Nucleus accumbens (tissue), 56 donors: ENCODE data around the gene KIF3B.
"Not testable (repeated sequence)": the region's sequence is repeated elsewhere in the genome, so short reads cannot be mapped to it uniquely, and the experiment has no call there.

Experiments used
- DNase-seq, 56 donors: peaks; one replicate each; lab custom pipeline; 2025; lab: John Stamatoyannopoulos, UW

Gene KIF3B

DNA sequence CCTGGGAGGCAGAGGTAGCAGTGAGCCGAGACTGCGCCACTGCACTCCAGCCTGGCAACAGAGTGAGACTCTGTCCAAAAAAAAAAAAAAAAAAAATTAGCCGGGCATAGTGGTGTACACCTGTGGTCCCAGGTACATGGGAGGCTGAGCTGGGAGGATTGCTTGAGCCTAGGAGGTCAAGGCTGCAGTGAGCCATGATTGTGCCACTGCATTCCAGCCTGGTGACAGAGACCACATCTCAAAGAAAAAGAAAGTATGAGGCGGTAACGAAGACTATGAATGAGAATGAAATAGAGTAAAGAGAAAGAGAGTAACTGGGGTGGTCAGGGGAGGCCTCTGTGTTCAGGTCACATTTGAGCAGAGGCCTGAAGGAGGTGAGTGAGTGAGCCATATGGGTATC, 31.2 kb upstream of the KIF3B start:
- DNase-seq = not testable (repeated sequence)

DNA sequence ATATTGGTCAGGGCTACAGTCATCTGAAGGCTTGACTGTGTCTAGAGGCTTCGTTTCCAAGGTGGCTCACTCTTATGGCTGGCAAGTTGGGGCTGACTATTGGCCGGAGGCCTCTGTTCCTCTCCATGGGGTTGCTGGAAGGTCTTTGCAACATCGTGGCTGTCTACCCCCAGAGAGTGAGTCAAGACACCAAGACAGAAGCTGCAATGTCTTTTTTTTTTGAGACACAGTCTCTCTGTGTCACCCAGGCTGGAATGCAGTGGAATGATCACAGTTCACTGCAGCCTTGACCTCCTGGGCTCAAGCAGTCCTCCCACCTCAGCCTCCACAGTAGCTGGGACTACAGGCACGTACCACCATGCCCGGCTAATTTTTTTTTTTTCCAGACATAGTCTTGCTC, 29.4 kb upstream of the KIF3B start:
- no peak for DNase-seq

DNA sequence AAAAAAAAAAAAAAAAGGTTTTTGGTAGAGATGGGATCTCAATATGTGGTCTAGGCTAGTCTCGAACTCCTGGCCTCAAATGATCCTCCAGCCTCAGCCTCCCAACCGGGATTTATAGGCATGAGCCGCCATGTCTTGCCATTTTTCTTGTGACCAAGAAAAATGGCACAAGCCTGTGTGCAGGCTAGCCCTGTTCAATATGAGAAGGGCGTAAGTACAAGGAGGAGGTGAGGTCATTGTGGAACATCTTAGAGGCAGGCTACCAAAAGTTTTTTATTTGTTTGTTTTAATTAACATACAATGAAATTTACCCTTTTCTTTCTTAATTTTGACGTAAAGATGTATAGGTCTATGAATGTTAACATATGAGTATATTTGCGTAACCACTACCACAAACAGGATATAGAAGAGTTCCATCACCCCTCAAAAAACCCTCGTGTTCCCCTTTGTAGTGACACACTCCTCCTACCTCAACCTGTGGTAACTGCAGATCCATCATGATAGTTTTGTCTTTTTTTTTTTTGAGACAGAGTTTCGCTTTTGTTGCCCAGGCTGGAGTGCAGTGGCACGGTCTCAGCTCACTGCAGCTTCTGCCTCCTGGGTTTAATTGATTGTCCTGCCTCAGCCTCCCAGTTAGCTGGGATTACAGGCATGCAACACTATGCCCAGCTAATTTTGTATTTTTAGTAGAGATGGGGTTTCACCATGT, 28.3 kb upstream of the KIF3B start:
- no peak for DNase-seq

DNA sequence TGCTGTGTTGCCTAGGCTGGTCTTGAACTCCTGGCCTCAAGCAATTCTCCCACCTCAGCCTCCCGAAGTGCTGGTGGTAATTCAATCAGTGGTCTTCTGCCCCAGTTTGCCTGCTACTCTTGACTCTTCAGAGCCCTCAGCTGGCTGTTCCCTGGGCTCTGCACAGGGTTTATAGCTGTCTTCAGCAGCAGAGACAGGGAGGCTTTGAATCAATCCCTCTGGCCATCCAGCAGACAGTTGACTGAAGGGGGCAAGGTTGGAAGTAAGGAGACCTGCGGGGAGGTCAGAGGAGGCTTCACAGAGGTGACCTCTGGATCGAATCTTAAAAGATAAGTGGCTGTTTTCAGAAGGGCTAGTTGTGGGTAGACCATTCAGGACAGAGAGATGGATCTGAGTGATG, 26.0 kb upstream of the KIF3B start:
- DNase-seq = no peak

DNA sequence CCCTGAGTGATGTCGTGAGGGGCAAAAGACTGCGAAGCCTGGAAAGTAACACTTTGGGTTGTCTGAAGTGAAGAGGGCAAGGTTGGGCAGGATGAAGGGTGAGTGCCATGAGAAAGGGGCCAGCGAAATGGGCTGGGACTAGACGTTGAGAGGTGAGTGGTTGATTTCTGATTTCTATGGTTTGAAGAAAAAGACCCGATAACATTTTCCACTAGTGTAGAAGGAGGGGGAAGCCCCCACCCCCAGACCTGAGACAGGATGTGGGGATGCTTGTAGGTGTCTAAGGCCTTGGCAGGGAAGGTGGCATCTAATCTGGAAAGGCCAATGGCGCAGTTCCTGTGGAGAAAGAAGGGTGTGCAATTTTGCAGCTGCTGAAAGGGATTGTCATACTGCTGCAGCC, 25.3 kb upstream of the KIF3B start:
- DNase-seq = no peak

DNA sequence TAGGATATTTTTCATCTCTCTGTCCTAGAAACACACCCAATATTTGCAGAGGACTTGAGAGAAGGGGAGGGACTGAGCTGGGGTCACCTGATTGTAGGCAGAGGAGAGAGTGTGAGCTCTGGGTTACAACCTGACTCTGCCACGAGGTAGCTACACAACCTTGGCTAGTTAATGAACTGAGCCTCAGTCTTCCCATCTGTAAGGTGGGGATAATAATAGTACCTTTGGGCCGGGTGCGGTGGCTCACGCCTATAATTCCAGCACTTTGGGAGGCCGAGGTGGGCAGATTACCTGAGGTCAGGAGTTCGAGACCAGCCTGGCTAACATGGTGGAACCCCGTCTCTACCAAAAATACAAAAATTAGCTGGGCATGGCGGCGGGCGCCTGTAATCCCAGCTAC, 16.5 kb upstream of the KIF3B start:
- DNase-seq = not testable (repeated sequence)

DNA sequence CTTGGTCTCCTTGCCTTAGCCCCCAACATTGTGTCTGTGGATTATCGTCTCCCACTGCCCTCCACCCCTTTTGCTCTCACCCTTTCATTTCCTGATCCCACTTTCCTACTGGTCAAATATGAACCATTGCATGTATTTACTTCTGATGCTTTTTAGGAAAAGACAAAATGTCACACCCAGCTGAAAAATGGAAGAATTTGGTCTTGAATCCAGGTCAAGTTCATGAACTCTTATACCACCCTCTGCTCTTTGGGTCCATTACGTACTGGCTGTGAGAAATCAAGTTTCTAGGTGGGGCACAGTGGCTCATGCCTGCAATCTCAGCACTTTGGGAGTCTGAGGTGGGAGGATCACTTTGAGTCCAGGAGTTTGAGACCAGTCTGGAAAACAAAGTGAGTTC, 15.8 kb upstream of the KIF3B start:
- no peak for DNase-seq

DNA sequence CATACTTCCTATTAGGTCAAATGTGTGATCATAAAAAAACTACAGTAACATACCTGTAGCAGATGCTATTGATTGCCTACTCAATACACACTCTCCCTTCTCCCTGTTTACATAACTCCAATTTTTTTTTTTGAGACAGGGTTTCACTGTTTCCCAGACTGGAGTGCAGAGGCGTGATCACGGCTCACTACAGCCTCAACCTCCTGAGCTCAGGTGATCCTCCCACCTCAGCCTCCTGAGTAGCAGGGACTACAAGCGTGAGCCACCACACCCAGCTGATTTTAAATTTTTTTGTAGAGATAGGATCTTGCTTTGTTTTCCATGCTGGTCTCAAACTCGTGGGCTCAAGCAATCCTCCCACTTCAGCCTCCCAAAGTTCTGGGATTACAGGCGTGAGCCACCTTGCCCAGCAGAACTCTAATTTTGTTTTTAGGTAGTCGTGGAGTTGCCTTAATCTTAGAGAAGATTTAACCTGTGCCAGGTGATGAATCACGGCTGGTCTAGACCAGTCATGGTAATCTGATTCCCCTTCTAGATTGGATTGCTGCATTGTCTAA, 14.0 kb upstream of the KIF3B start:
- no peak for DNase-seq

DNA sequence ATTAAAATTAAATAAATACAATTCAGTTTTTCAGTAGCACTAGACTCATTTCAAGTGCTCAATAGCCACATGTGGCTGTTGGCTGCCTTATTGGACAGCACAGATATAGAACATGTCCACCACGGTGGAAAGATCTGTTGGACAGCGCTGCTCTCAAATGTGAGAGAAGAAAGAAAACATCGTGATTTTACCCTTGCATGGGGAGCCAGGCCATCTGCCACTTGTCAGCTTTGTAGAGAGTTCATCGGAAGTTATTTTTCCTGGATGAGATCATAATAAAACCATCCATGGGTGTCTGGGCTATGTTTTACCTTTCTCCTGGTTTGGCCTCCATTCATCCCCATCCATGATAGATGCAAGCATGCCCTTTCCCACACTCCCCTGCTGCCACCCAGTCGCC, 5.8 kb upstream of the KIF3B start:
- DNase-seq = no peak

DNA sequence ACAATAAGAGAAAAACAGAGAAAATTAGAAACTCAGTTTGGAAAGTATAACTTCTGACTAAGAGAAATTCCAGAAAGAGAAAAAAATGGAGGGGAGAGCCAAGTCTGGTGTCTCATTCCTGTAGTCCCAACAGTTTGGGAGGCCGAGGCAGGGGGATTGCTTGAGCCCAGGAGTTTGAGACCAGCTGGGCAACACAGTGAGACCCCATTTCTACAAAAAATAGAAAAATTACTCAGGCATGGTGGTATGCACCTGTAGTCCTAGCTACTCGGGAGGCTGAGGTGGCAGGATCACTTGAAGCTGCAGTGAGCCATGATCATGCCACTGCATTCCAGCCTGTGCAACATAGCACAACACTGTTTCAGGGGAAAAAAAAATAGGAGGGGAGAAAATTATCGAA, 3.1 kb upstream of the KIF3B start:
- no peak for DNase-seq

DNA sequence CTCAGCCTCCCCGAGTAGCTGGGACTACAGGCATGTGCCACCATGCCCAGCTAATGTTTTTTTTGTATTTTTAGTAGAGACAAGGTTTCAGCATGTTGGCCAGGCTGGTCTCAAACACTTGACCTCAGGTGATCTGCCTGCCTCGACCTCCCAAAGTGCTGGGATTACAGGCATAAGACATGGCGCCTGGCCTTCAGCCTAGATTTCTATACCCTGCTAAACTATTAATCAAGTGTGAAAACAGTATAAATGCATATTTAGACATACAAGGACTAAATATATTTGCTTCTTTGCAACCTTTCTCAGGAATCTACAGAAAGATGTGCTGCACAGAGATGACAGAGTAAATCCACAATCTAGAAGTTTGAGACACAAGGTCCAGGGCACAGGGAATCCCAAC, 2.3 kb upstream of the KIF3B start:
- DNase-seq = not testable (repeated sequence)

DNA sequence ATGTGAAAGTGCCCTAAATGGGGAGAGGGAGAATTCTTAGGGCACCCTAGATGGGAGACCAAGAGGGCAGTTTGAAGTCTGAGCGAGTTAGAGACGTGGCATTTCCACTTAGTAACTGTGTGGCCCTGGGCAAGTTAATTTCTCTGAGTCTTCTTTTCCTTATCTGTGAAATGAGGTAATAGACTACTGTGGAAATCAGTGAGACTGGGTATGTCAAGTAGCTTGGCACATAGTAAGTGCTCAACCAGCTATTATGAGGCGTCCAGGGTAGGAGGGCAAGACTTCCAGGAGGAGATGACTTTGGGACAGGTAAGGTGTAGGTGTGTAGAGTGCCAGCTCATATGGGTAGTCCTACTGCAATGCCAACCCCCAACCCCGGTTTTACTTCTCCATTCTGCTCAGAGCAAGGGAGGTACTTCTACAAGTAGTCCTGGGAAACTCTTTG, 770 bp downstream of the KIF3B start:
- no peak for DNase-seq

DNA sequence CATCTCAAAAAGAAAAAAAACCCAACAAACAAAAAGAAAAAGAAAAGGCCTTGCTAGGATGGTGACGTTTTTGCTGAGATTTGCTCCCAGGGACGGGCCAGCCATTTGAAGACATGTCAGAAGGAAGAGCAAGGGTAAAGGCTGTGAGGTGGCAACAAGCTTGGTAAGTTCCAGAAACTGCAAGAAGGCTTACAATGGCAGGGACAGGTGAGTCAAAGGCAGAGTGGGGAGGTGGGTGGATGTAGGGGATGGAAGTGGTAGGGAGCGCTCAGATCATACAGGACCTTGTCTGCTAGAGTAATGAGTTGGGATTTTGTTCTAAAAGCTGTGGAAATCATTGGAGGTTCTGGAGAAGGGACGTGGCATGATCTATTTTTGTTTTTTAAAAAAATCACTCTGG, 4.3 kb downstream of the KIF3B start:
- no peak for DNase-seq

DNA sequence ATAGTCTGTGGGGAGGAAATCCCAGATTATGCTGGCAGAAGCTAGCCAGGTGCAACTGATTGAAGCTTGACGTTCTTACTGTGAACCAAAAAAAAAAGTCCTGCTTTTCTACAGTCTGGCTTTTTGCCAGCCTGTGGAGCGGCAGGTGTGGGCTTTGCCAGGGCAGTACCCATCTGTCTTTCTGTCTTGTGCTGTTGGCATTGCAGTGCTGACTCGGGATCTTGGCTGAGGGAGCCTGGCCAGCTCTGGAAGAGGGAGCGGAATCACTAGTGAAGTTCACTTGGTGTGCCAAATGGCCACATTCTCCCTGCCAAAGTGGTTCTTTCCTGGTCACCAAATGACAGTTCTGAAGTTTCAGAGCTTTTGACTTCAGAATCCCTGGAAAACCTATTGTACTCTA, 5.0 kb downstream of the KIF3B start:
- DNase-seq = peak in 28 of 56 donors; percentile 1 to 40 (median 8)

DNA sequence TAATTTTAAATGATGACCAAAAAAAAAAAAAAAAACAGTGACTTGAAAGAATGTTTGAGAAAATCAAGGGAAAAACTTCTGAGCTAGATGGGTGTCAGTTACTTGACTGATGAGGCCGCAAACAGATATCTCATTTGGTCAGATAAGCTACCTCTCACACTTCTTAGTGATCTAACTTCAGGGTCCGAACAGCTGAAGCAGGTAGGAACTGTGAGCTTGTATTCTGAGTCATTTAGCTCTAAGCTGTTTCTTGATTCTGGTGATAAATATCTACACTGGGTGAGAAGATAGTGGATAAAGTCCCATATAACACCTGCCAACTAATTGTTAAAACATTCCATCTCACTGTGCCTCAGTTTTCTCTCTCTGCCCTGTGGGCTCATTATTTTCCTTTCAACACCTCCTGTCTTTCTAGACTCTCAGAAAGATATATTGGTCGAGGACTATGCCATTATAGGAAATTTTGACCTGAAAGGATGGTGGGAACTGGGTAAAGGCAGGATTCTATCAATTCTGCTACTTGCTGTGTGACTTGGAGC, 7.7 kb downstream of the KIF3B start:
- DNase-seq = no peak

DNA sequence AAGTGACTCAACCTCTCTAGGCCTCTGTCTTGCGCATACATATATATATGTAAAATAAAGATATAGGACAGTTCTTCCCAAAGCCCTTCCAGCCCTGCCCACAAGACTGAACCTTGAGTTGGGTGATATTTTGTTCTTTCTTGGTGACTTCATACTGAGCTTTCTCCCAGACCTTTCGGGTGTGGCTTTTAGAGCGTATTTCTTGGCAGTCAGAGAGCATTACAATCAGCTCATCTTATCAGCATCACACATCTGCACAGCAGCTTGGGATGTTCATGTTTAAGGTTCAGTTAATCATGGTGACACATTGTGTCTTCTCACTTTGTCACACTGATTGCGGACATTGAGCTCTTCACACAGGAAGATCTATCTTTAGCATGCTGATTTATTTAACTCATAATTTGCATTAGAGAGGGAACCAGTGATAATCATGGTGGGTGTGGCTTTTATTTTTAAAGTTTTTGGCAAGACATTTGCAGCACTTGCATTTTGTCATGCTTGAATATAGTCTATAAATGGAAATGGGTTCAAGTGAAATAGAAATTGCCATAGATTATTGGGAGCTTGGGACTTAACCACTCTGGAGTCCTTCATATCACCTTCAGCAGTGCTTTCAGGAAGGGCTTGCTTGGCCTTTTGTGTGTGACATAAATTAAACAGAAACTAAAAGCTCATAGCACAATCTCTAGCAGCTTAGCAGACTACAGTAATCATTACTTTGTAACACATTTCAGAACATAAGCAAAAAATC, 8.3 kb downstream of the KIF3B start:
- no peak for DNase-seq

DNA sequence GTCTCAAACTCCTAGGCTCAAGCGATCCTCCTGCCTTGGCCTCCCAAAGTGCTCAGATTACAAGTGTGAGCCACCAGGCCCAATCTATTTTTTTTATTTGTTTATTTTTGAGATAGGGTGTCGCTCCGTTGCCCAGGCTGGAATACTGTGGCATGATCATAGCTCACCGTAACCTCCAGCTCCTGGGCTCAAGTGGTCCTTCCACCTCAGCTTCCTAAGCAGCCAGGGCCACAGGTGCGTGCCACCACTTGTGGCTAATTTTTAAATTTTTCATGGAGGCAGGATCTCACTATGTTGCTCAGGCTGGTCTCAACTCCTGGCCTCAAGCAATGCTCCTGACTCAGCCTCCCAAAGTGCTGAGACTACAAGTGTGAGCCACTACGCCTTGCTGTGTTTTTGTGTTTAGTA, 9.8 kb downstream of the KIF3B start:
- no peak for DNase-seq

DNA sequence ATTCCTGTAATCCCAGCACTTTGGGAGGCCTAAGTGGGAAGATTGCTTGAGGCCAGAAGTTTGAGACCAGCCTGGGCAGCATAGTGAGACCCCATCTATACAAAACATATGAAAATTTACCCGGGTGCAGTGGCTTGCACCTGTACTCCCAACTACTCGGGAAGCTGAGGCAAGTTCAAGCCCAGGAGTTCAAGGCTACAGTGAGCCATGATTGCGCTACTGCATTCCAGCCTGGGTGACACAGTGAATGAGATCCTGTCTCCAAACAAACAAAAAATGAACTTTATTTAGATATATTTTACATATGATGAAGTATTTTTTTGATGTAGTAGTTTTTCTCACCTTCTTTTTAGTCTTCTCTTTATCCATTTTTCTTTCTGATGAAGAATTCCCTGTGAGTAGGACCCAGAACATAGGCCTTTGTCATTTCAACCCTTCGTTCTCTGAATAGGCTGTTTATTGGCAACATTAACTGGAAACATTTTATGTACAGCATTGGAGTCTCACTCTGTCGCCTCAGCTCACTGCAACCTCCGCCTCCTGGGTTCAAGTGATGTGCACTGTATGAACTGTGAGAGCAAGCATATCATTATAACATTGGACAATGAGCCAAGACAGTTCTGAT, 10.9 kb downstream of the KIF3B start:
- no peak for DNase-seq

DNA sequence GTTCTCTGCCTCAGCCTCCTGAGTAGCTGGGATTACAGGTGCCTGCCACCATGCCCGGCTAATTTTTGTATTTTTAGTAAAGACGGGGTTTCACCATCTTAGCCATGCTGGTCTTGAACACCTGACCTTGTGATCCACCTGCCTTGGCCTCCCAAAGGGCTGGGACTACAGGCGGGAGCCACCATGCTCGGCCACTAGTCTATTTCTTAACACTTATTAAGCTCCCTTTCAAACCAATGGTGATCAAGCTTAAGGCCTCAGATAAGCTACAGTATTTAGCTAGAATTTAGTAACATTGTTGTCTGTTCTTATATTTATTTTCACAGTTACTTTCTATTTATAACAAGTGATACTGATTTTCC, 11.8 kb downstream of the KIF3B start:
- not testable (repeated sequence) for DNase-seq

DNA sequence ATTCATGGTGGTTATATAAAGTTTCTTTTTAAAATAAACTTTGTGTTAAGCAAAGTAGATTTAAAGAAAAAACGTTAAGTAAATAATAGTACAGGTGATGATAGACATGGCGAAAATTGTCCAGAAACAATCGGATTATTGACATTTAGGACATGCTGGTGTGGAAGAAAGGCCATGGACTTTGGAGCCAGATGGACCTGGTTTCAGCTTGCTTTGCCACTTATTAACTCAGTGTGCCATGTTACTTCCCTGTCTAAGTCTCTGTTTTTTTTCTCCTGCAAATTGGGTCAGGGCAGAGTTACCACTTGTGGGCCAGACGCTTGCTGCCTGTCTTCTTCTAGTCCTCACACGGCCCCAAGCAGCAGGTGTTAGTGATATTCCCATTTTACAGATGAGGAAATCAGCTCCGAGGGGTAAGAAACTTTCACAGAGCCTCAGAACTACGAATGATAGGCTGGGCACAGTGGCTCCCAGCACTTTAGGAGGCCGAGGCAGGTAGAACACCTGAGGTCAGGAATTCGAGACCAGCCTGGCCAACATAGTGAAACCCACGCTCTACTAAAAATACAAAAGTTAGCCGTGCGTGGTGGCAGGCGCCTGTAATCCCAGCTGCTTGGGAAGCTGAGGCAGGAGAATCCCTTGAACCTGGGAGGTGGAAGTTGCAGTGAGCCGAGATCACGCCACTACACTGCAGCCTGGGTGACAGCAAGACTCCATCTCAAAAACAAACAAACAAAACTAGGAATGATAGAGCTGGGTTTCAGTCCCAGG, 12.4 kb downstream of the KIF3B start:
- no peak for DNase-seq

DNA sequence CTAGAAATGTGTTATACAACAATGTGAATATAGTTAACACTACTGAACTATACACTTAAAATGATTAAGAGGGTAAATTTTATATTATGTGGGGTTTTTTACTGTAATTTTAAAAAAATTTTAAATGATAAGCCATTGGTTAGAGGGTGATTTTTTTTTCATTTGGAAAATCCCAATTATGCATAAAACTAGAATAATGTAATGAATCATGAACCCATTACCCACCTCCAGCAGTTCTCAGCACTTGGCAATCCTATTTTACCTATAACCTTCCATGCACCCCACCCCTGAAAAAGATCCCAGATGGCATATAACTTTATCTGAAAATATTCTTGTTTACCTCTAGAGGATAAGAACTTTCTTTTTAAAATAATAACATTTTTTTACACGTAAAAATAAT, 13.7 kb downstream of the KIF3B start:
- no peak for DNase-seq
